ENCODE data around the gene MAB21L4.

- TF ChIP-seq, protein P1, sequence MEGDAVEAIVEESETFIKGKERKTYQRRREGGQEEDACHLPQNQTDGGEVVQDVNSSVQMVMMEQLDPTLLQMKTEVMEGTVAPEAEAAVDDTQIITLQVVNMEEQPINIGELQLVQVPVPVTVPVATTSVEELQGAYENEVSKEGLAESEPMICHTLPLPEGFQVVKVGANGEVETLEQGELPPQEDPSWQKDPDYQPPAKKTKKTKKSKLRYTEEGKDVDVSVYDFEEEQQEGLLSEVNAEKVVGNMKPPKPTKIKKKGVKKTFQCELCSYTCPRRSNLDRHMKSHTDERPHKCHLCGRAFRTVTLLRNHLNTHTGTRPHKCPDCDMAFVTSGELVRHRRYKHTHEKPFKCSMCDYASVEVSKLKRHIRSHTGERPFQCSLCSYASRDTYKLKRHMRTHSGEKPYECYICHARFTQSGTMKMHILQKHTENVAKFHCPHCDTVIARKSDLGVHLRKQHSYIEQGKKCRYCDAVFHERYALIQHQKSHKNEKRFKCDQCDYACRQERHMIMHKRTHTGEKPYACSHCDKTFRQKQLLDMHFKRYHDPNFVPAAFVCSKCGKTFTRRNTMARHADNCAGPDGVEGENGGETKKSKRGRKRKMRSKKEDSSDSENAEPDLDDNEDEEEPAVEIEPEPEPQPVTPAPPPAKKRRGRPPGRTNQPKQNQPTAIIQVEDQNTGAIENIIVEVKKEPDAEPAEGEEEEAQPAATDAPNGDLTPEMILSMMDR (IDR thresholded peaks at IDR 0.05): no peak
- no peak for TF ChIP-seq POLR2A (IDR thresholded peaks at IDR 0.05)
These were observed 10.4 kb upstream of the MAB21L4 start, which contains the start of gene CROCC2 for GRCh38 chr2:240906141-240906910.

Measured in lower leg skin (tissue), 3 donors.